OCI-LY7 (cell line): ENCODE data around the gene LYRM4.

ENCODE experiments used
- EZH2phosphoT487 ChIP-seq: fragments of 200-600 bp; sonication (generic); IDR thresholded peaks from 2 replicates; pipeline ENCODE4 v1.6.1; 2018; ENCODE audit warnings: low read depth, borderline replicate concordance, mild to moderate bottlenecking, mixed run types, antibody characterized with exemption, low read length, moderate library complexity, mixed read lengths
- TF ChIP-seq, protein P1 (sequence below): fragments of 200-600 bp; sonication (generic); conservative IDR thresholded peaks from 2 replicates; pipeline ENCODE4 v1.5.1; 2014; ENCODE audit warnings: mild to moderate bottlenecking, antibody characterized with exemption, low read length, moderate library complexity, mixed read lengths

DNA sequence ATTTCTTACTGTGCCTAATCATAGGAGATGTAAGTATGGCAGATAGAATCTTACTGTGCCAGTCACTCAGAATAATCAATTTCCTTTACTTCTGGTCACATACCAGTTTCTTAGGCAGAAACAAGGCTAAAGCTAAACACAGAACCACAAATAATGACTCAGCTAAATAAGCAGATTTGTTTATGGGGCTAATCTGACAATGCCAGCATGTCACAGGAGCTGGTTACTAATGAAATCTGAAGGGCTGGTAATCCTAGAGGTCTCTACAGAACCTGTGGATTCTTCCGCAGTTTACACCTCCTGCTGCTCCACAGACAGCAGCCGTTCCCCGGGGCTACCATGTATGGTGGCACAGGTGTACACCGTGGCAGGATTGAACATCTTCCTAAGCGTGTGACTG lies 80.8 kb downstream of the LYRM4 start:
- no peak for TF ChIP-seq EZH2phosphoT487
- TF ChIP-seq, protein P1, sequence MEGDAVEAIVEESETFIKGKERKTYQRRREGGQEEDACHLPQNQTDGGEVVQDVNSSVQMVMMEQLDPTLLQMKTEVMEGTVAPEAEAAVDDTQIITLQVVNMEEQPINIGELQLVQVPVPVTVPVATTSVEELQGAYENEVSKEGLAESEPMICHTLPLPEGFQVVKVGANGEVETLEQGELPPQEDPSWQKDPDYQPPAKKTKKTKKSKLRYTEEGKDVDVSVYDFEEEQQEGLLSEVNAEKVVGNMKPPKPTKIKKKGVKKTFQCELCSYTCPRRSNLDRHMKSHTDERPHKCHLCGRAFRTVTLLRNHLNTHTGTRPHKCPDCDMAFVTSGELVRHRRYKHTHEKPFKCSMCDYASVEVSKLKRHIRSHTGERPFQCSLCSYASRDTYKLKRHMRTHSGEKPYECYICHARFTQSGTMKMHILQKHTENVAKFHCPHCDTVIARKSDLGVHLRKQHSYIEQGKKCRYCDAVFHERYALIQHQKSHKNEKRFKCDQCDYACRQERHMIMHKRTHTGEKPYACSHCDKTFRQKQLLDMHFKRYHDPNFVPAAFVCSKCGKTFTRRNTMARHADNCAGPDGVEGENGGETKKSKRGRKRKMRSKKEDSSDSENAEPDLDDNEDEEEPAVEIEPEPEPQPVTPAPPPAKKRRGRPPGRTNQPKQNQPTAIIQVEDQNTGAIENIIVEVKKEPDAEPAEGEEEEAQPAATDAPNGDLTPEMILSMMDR, result no peak
